NCI-H2196 treated with DMSO at 0.1 percent for 48 hours (cell line): ENCODE data around the gene KRTAP5-6.

Experiments
- DNase-seq: peaks from one replicate; lab custom pipeline; 2025; ENCODE audit not compliant: unreplicated experiment; lab: John Stamatoyannopoulos, UW

Gene KRTAP5-6, protein sequence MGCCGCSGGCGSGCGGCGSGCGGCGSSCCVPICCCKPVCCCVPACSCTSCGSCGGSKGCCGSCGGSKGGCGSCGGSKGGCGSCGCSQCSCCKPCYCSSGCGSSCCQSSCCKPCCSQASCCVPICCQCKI

DNA sequence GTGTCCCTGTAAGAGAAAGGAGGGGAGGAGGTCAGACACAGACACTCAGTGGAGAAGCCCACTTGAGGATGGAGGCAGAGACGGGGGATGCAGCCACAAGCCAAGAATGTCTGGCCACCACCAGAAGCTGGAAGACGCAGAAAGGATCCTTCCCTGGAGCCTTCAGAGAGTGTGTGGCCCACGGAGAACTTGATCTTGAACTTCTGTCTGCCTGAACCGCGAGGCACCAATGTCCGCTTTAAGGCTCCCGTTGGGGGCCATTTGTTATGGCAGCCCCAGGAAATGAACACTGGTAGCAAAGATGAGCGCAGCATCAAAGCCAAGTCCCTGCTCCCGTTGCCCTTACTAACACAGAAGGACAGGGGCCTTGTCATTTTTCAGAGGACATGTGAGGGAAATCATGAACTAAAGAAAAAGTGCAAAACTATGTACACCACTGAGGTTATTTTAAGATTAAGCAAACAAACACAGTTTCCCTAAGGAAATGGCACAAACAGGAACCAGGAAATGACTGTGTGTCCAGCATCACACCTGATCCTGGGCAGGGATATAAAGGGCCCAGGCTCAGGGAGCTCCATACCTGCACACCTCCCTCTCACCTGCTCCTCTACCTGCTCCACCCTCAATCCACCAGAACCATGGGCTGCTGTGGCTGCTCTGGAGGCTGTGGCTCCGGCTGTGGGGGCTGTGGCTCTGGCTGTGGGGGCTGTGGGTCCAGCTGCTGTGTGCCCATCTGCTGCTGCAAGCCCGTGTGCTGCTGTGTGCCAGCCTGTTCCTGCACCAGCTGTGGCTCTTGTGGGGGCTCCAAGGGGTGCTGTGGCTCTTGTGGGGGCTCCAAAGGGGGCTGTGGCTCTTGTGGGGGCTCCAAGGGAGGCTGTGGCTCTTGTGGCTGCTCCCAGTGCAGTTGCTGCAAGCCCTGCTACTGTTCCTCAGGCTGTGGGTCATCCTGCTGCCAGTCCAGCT, at the start of gene KRTAP5-6:
Gene KRTAP5-6, plus strand, starts transcription at position 588 of the 963 bp plus-strand sequence. Its CDS starts 51 bp downstream, at position 639.
- DNase-seq = no peak

DNA sequence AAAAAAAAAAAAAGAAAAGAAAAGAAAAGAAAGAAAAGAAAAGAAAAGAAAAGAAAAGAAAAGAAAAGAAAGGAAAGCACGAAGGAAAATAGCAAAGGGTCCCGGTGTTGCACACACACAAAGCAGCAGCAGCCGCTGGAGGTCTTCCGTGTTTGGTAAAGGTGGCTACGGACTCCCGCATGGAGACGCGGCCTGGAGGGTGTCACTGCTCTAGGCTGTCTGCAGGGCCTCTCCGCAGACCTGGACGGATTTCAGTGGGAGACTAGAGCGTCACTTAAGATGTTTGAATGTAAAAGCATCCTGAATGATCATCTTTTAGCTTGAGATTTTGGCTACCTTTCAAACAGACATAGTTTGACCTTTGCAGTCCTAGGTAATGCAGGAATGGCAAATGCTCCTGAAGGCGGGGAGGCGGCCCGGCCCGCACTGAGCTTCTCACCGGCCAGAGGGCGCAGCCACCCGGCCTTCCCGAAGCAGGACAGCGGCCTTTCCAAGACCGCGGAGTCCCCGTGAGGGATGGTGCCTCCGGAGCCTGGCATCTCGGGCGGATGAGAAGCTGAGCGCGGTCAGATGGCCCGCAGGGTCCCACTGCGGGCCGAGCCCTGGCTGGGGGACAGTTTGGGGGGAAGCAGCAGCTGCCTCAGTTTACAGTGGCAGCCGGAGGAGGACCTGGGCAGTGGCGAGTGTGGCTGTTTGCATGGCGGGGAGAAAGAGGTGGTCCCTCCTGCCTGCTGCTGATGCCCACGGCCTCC, 48.9 kb upstream of the KRTAP5-6 start:
- no peak for DNase-seq

DNA sequence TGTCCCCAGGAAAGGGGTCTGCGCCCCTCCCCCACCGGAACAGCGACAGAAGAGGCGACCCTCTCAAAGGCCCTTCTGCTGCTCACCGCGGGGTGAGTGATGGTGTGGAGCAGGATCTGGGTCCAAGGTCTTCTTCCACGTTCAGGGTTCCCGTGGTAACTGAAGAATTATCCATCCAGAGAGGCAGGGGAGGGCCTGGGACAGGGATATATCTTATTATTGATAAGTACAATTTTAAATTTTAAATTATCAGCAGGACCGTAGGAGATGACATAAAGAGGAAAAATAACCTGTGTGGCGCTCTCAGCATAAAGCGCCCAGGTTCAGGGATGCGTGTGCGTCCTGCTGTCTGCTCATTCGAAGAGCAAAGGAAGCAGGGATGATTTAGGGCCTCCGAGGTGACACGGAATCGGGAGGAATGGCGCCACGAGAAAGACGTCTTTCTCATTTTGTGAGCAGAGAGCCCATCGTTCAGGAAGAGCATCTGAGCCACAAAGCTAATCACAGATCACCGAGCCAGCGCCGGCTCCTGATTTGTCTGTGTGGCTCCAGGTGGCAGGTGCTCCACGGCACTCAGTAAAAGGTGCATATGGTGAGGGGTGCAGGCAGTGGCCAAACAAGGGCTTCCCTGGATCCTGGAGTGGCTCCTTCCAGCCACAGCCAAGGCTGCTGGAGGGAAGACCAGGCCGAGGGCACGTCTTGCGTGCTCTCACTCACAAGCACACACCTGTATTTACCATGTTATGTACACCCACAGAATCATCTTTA, 48.2 kb upstream of the KRTAP5-6 start:
- DNase-seq = no peak

DNA sequence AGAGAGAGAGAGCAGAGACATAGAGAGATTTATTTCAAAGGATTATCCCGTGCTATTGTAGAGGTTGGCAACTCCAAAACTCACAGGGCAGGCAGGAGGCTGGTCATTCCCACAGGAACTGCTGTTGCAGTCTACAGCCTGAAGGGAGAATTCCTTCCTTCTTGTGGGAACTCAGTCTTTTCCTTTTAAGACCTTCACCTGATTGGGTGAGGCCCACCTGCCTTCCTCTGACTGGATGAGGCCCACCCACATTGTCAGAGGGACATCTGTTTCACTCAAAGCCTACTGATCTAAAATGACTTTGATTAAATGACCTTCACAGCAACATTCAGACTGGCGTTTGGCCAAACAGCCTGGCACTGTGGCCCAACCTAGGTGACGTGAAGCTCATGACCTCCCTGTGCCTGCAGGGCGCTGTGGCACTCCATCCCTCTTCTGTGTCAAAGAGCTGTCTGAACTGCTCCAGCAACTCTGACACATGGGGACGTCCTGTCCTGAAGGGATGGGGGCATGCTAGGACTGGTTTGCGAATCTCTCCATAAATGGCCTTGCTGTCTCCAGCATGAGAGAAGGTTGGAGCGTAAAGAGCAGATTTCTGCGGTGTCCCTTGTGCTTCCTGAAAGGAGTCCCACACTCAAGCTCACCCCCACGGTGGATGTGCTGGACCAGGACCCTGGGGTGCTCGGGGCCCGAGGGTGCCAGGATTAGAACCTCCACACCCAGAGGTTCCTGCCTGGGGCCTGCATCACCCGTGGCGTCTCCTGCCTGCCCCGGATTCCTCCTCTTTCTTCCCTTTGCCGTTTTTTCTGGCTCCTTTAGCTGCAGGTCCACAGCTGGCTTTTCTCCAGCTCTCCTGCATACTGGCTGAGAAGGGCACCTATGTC, 46.7 kb upstream of the KRTAP5-6 start:
- DNase-seq = no peak

DNA sequence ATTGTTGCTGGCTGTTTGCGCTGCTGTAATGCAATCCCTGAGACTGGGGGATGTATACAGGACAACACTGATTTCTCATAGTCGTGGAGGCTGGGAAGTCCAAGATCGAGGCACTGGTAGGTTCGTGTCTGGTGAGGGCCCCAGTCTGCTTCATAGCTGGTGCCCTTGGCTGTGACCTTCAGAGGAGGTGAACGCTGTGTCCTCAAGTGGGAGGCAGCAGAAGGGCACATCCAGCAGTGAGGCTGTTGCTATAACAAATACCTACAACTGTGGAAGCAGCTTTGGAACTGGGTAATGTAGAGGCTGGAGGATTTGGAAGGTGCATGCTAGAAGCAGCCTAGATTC, 46.1 kb upstream of the KRTAP5-6 start:
- DNase-seq = no peak

DNA sequence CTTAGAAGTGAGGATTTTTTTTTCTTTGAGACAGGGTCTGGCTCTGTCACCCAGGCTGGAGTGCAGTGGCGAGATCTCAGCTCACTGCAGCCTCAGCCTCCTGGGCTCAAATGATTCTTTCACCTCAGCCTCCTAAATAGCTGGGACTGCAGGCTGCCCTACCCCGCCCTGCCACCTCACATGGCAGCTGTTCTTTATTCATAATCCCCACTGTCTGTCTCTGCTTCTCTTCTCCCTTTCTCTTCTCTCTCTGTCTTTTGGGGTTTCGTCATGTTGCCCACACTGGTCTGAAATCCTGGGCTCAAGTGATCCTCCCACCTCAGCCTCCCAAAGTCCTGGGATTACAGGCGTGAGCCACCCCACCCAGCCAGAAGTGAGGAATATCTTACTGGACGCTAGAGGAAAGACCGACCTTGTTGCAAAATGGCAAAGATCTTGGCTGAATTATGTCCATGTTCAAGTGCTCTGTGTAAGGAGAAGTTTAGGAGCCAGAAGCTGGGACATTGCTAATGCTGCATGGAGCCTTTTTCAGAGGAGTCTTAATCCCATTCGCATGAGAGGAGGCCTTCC, 45.5 kb upstream of the KRTAP5-6 start:
- no peak for DNase-seq

DNA sequence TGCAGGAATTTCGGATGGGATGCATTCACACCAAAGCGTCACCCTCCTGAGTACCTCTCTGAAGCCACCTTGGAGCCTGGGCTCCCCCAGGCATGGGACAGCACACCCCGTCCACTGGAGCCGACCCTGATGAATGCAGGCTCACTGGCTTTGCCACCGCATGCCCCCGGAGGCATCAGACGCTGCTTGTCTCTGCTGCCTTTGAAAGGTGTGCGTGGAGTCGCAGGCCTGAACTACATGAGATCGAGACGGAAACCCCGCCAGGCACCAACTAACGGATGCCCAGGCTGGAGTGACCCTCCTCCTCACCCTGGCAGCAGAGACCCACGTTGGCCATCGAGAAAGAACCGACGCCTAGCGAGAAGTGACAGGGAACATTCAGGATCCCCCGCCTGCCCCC, 45.0 kb upstream of the KRTAP5-6 start:
- no peak for DNase-seq

DNA sequence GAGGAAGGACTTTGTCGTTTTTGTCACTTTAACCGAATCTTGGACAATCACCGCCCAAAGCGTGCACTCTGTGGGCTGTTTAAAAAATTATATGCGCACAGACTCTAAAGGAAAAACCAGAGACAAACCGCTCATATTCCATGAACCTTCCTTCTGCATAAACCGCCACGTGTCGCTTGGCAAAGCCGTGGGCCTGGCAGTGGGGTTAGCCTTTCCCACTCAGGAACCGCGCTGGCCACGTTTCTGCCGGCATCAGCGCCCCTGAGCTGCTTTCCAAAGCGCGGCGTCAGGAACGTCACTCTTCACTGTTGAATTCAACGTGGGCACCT, 44.6 kb upstream of the KRTAP5-6 start:
- no peak for DNase-seq

DNA sequence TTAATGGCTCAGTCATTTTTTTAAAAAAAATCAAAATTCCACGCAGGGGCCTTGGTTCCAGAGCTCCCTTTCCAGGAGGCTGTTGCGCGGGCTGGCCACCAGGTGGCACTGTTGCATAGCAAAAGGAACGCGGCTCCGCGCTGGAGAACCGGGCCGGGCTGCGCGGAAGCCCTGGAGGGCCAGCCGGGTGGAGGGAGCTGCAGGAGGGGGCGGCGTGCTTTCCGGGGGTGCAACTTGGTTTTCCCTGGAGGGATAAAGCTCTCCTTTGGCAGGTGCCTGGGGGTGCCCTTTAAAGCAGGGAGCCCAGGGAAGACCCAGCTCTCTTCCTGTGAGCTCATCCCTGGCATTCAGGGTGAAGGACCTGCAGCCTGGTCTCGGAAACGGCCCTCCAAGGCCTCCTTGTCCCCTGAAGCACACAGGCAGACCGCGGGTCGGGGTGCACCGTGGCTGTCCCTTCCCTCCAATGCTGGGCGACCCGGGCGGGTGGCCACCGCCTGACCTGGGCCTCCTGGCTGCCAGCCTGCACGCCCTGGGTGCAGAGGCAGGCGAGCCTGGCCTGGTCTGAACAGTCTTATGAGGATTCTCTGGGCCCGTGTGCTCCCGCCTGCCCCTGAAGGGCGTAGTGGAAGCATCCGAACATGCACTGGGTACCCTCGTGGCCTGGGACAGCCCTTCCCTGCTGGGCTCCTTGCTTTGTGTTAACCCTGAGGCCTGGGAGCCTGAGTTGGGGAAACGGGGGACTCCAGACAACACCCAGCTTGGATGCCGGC, 44.0 kb upstream of the KRTAP5-6 start:
- peak; percentile 39 for DNase-seq

DNA sequence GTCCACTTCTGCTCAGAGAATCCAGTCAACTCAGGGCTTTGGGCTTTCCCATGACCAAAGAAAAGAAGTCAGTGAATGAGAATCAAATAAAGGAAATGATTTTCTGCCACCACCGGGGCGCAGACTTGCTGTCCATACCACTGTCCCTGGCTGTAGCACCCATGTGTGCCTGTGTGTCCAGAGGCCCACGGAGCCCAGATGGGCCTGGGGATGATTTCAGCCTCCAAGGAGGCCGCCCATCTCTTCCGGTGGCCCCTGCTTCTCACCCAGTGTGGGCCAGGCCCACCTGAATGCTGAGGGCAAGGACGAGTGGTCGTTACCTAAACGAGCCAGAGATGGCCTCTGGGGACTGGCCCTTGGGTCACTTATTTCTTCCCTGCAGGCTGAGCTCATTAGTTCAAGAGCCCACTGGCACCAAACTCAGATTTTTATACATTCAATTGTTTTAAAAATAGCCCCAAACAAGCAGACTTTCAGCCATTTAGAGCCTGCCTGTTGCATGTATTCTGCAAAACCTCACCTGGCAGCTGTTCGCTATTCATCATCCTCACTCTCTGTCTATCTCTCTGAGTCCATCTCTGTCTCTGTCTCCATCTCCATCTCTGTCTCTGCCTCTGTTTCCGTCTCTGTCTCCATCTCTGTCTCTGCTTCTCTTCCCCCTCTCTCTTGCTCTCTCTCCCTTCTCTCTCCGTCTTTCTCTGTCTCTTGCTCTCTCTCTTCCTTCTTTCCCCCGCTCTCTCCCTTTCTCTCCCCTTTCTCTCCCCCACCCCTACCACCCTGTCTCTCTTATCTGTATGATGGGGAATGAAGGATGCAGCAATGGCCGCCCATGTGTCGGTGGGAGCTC, 43.2 kb upstream of the KRTAP5-6 start:
- DNase-seq = no peak

DNA sequence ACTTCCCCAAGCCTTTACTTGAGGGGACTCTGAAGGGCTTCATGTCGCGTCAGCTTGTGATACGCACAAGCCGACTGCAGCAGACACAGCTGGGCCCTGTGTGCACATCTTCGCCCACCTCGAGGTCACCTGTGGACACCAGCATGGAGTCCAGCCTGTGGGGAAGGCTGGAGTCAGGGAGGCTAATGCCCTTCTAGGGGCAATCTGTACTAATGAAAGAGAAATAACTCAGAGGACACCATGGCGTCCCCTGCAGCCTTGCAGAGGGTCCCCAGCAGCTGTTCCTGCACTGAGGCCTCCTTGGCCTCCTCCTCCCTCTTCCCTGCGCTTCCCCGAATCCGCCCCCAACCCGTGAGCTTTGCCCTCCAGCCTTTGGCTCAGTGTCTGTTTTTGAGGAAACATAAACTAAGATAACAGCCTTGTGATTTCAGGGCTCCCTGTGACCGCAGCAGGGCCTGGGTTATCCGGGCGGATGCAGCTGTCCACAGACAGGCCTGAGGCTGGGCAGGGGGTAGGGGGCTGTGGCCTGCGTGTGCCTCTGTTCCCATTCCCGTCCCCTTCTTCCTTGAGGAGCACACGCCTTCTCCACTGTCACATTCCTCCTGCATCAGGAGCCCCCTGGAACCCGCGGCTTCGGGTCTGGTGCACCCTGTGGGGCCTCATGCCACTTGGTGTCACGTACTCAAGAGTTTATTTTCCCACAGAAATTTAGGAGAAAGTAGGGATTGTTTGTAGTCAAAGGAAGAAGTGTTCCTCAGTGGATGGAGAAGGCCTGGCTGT, 42.4 kb upstream of the KRTAP5-6 start:
- DNase-seq = no peak

DNA sequence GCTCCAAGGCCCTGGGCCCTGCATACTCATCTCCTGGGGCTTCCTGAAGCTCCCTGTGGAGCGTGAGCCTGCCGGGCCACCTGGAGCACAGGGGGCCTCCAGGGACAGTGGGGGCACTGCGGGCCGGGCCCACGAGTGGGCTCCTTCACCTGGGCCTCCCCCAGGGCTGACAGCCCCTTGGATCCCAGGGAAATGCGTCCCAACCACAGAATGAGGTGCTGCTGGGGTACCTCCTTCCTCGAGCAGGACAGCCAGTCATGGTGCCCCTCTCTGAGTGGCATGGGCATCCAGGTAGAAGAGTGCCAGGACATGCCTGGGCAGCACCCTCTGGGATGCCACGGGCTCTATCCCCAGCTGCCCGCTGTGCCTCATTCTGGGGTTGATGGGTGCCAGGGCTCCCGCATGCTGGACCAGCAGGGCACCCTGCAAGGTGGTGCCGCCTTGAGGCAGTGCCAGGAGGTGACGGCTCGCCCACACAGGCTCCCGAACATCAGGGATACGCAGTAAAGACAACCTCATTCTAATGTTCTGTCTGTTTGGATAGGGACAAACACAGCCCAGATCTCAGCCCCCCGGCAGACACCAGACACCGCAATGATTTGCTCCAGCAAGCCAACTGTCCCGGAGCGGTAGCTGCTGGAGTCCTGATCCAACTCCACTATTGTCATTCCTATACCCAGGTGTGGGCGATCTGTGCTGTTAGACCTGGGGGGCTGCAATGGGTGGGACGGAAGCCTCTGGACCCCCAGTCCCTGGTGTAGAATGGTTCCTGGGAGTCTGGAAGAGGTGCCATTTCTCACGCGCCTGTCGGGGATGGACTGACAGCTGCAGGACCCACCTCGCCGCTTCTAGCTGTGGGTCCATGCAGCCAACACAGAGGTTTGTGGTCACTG, 41.6 kb upstream of the KRTAP5-6 start:
- DNase-seq = no peak

DNA sequence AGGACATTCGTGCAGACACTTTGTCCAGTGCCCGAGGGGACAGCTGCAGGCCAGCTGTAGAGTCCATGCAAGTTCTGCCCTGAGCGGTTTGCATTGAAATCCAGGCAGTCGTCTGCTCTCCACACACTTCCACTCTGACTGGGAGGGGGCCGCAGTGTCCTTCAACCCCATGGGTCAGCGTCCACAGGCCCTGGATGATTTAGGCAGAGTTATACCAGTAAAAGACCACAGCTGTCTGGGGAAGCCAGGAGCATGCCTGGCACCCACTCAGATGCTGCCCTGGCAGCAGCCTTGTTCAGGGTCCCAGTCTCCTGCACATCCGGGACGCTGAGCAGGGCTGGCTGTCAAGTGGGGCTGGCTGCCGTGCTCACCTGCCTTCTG, 40.9 kb upstream of the KRTAP5-6 start:
- no peak for DNase-seq

DNA sequence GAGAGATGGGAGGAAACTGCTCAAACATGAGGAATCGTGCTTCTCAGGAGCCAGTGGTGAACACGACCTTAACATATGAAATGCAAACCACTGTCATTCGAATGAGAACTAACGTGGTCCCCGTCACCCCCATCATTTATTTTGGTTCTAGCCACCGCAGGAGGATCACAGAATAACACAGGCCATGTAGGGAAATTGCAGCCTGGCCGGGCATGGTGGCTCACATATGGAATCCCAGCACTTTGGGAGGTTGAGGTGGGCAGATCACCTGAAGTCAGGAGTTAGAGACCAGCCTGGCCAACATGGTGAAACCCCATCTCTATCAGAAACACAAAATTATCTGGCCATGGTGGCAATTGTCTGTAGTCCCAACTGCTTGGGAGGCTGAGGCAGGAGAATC, 40.3 kb upstream of the KRTAP5-6 start:
- no peak for DNase-seq

DNA sequence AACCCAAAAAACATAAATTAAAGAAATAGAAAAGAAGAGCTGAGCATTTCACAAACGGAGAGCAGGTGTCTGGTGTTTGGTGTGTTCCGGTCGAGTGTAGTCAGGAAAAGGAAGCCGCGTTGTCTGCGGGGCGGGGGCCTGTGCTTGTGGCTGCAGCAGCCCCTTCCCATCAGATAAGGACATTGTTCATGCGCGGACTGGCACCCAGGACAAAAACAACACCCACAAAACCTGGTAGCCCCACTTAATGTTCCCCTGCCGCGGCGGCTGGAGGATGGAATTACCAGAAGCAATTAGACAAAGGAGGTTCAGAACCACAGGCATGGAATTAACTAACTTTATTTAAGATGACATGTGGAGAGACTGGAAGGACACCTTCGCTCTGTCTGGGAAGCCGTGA, 37.5 kb upstream of the KRTAP5-6 start:
- DNase-seq = no peak

DNA sequence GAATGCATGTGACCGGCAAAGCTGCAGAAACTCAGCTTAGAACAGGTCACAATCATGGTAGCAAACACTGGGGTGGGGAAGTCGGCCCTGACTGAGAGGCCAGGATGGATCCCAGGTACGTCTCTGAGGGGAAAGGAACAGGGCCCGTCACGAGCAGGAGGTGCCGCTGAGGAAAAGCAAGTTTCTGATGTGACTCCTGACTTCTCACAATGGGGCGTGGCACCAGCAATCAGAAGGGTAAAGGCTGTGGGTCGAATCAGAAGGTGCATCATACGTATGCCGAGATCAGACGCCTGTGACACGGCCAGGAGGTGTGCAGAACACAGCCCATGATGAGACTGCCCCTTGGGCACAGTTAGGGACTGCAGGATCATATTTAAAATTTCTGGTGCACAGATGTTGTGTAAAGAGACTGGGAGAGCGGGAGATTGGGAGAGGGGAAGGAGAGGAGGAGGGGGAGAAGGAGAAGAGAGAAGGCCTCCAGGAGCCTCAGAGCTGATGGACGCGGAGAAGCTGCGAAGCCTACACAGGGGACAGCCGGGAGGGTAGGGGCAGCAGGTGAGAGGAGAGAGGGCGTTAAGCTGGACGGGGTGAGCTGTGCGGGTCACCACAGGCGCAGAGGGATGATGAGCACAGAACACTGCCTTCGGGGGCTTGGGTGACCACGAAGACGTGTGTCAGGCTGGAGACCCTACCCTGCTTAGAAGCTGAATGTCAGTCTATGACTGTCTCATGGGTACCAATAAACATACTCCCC, 36.7 kb upstream of the KRTAP5-6 start:
- DNase-seq = no peak
